Osteocyte (in vitro differentiated cells): ENCODE results near the gene MTSS2. TPM values are rescaled to one million over a fixed set of nuclear protein-coding genes. Genes with fewer than 3 reads are reported as not detected.

Source experiments
- DNase-seq: peaks from one replicate; pipeline ENCODE4 v3.0.0; 2021; ENCODE audit warnings: mixed read lengths; ENCODE audit not compliant: unreplicated experiment; ENCODE audit errors: extremely low spot score
- H3K27ac Mint-ChIP-seq: one replicate; pipeline ENCODE4 v1.8.0; 2021; ENCODE audit warnings: mild to moderate bottlenecking, mixed read lengths; ENCODE audit not compliant: unreplicated experiment
- H3K27me3 Mint-ChIP-seq: one replicate; pipeline ENCODE4 v1.8.0; 2021; ENCODE audit warnings: mixed read lengths; ENCODE audit not compliant: unreplicated experiment
- H3K36me3 Mint-ChIP-seq: one replicate; pipeline ENCODE4 v1.8.0; 2021; ENCODE audit warnings: mixed read lengths; ENCODE audit not compliant: unreplicated experiment
- H3K4me1 Mint-ChIP-seq: one replicate; pipeline ENCODE4 v1.8.0; 2021; ENCODE audit warnings: mixed read lengths; ENCODE audit not compliant: unreplicated experiment
- H3K4me3 Mint-ChIP-seq: one replicate; pipeline ENCODE4 v1.8.0; 2021; ENCODE audit warnings: mild to moderate bottlenecking, moderate library complexity, mixed read lengths; ENCODE audit not compliant: unreplicated experiment
- H3K9me3 Mint-ChIP-seq: one replicate; pipeline ENCODE4 v1.8.0; 2021; ENCODE audit warnings: mixed read lengths; ENCODE audit not compliant: unreplicated experiment
- CTCF ChIP-seq: fragments of 200-600 bp; sonication (generic); IDR thresholded peaks from 2 replicates; pipeline ENCODE4 v1.5.0; 2021; ENCODE audit warnings: antibody characterized with exemption, mild to moderate bottlenecking, moderate library complexity
- total RNA-seq: library from RNA; stranded (reverse); gene quantifications from 2 replicates; pipeline ENCODE4 v1.2.1, GENCODE V29; 2021

The MTSS2 gene
- total RNA-seq, 1 donor from 2014 or later: 156 TPM

GRCh38 chr16:70682239-70683145, 3.4 kb downstream of the MTSS2 start:
- TF ChIP-seq CTCF: no peak
- Mint-ChIP-seq H3K9me3 (no peaks in the 10 kb centered on the region), H3K4me3 (peak overlapping the region; percentile 60), H3K36me3 (peaks cover 8% of the 10 kb centered on the region), H3K4me1 (peaks cover 50% of the 10 kb centered on the region), H3K27ac (peak overlapping the region; percentile 73), H3K27me3 (no peaks in the 10 kb centered on the region)
- no peak for DNase-seq

- peak overlapping the region; percentile 54 for H3K27ac Mint-ChIP-seq
- H3K4me1 Mint-ChIP-seq: peaks cover 41% of the 10 kb centered on the region
- H3K36me3 Mint-ChIP-seq: peaks cover 14% of the 10 kb centered on the region
- DNase-seq: no peak
- H3K9me3 Mint-ChIP-seq: no peaks in the 10 kb centered on the region
- TF ChIP-seq CTCF: no peak
- H3K4me3 Mint-ChIP-seq: peak overlapping the region; percentile 53
- H3K27me3 Mint-ChIP-seq: no peaks in the 10 kb centered on the region
Measured at GRCh38 chr16:70681382-70682238, 4.2 kb downstream of the MTSS2 start.

- H3K4me3 Mint-ChIP-seq: no peak overlapping the region
- H3K9me3 Mint-ChIP-seq: no peaks in the 10 kb centered on the region
- no peak for TF ChIP-seq CTCF
- H3K4me1 Mint-ChIP-seq: peaks cover 37% of the 10 kb centered on the region
- DNase-seq: no peak
- peak overlapping the region; percentile 52 for H3K27ac Mint-ChIP-seq
- H3K27me3 Mint-ChIP-seq: no peaks in the 10 kb centered on the region
- peaks cover 23% of the 10 kb centered on the region for H3K36me3 Mint-ChIP-seq
Measured at GRCh38 chr16:70680495-70681381, 5.1 kb downstream of the MTSS2 start.

GRCh38 chr16:70679671-70680494, 6.0 kb downstream of the MTSS2 start:
- H3K9me3 Mint-ChIP-seq: no peaks in the 10 kb centered on the region
- peak; percentile 58 for TF ChIP-seq CTCF
- no peaks in the 10 kb centered on the region for H3K27me3 Mint-ChIP-seq
- H3K4me3 Mint-ChIP-seq: no peak overlapping the region
- H3K27ac Mint-ChIP-seq: no peak overlapping the region
- peaks cover 26% of the 10 kb centered on the region for H3K36me3 Mint-ChIP-seq
- DNase-seq: no peak
- H3K4me1 Mint-ChIP-seq: peaks cover 37% of the 10 kb centered on the region
